AG10803 (cell line): ENCODE measurements around the gene VOPP1.

Experiments
- DNase-seq: peaks from one replicate; pipeline ENCODE4 v3.0.0; 2010; ENCODE audit warnings: low read depth
- H3K4me3 ChIP-seq: 2 replicates; pipeline ENCODE4 v1.5.1; 2011; ENCODE audit warnings: mild to moderate bottlenecking, low read length, control low read depth
- TF ChIP-seq, protein P1 (sequence below): conservative IDR thresholded peaks from 2 replicates; pipeline ENCODE4 v1.5.1; 2011; ENCODE audit warnings: mild to moderate bottlenecking, low read length, control low read depth, inconsistent platforms

VOPP1 gene

DNA sequence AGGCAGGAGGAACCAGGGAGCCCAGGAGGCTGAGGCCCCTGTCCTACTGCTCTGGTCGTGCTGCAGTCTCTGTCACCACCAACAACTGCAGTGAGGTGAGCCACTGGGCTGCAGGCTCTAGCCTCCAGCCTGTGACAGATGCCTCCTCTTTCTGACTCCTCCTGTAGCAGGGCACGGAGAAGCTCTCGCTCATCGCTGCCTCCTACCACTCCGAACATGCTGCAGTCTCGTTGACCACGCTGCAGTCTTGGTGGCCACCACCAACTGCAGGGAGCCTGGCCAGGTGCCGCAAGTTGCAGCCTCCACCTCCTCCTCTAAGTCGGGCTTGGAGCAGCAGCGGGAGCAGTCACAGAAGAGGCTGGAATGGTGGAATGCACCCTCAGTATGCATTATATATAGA is 22.1 kb upstream of the VOPP1 start:
- no peak overlapping the region for H3K4me3 ChIP-seq
- TF ChIP-seq, protein P1, sequence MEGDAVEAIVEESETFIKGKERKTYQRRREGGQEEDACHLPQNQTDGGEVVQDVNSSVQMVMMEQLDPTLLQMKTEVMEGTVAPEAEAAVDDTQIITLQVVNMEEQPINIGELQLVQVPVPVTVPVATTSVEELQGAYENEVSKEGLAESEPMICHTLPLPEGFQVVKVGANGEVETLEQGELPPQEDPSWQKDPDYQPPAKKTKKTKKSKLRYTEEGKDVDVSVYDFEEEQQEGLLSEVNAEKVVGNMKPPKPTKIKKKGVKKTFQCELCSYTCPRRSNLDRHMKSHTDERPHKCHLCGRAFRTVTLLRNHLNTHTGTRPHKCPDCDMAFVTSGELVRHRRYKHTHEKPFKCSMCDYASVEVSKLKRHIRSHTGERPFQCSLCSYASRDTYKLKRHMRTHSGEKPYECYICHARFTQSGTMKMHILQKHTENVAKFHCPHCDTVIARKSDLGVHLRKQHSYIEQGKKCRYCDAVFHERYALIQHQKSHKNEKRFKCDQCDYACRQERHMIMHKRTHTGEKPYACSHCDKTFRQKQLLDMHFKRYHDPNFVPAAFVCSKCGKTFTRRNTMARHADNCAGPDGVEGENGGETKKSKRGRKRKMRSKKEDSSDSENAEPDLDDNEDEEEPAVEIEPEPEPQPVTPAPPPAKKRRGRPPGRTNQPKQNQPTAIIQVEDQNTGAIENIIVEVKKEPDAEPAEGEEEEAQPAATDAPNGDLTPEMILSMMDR, result no peak

DNA sequence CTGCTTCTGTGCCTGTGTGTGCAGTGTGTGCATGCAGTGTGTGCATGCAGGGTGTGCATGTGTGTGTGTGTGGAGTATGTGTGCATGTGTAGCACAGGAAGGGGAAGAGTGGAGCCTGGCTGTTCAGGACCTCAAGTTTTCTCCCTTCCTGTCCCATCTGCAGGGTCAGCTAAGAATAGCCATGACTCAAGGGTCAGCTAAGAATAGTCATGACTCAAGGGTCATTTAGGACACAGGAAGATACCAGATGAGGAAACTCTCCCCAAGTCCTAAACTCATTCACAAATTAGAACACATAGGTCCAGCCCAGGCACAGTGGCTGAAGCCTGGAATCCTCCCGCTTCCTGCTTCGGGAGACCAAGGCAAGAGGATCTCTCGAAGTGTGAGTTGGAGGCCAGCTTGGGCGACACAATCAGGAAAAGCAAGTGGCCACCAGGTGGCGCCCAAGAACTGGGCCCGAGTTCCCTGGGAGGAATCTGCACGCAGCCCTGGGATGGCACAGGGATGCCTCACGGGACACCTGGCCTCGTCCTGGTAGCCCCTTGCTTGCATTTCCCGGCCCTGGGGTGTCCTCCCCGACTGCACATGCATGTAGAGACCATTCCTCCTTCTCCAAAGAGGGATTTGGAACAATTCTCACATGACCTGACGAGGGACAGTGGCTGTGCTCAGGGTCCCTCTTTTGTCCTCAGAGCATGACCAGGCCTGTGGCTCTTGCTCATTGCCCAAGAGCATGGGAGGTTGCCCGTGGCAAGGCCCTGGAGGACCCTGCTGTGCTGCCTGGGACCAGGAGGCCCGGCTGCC is 21.4 kb upstream of the VOPP1 start:
- no peak overlapping the region for H3K4me3 ChIP-seq
- TF ChIP-seq, protein P1, result peak; percentile 74

More for the DNA sequence above, 22.1 kb upstream of the VOPP1 start:
- no peak for DNase-seq

DNA sequence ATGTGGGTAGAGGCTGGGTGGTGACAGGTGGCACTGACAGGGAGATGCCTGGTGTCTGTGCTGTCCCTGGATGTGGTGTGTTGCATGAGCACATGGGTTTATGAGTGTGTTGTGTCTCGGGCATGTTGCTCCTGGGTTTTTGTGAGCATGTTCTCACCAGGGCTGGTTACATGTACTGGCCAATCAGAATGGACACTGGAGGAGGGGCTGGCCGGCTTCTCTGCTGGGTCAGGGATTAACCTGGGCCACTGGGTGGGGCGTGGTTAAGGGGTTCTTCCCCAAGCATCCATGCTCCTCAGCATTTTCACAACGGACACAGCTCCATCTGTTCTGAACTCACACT is 20.8 kb upstream of the VOPP1 start:
- TF ChIP-seq, protein P1, result no peak
- DNase-seq, result no peak
- H3K4me3 ChIP-seq, result no peak overlapping the region

More for the DNA sequence above, 21.4 kb upstream of the VOPP1 start:
- DNase-seq, result peak; percentile 31

DNA sequence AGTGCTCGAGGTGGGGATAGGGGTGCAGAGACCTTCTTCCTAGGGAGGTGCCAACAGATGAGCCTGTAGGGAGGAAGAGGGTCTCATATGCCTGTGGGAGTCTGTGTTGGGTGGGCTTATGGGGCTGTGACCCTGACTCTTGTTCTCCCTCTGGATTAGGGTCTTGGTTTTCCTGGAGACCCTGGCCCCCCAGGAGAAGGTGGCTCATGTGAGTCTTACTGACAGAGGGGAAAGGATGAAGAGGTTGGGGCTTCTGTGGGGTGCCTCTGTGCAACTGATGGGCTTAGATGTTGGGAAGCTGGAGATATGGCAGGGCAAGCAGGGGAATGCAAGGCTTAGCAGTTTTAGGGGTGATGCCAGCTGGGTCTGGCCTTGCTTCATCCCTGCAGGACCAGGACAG is 20.2 kb upstream of the VOPP1 start:
- DNase-seq, result no peak
- TF ChIP-seq, protein P1, result no peak
- H3K4me3 ChIP-seq, result no peak overlapping the region

DNA sequence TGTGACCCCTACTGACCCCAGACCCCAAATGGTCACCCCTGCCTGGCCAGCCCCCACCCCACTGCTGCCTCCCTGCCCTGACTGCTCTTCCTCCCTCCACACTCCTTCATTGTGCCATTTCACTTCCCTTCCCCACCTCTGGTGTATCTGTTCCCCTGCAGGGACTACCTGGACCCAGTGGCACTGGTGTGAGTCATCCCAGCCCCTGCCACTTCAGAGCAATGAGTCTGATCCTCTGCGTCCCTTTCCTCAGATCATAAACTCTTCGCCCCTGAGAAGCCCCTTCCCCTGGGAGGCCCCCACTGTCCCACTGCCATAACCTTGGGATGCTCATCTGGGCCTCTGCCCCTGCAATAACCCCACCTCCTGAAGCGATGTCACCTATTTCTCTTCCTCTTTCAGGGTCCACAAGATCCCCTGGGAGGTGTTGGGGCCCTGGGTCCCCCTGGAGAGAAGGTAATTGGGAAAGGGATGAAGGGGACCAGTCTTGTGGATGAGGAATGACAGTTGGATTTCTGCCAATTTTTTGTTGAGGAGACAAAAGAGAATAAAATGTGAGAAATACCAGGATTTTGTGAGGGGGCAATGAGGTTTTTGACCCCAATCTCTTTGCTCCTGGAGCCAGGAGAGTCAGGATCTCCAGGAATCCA is 19.1 kb upstream of the VOPP1 start:
- no peak overlapping the region for H3K4me3 ChIP-seq
- no peak for DNase-seq
- TF ChIP-seq, protein P1, result no peak

DNA sequence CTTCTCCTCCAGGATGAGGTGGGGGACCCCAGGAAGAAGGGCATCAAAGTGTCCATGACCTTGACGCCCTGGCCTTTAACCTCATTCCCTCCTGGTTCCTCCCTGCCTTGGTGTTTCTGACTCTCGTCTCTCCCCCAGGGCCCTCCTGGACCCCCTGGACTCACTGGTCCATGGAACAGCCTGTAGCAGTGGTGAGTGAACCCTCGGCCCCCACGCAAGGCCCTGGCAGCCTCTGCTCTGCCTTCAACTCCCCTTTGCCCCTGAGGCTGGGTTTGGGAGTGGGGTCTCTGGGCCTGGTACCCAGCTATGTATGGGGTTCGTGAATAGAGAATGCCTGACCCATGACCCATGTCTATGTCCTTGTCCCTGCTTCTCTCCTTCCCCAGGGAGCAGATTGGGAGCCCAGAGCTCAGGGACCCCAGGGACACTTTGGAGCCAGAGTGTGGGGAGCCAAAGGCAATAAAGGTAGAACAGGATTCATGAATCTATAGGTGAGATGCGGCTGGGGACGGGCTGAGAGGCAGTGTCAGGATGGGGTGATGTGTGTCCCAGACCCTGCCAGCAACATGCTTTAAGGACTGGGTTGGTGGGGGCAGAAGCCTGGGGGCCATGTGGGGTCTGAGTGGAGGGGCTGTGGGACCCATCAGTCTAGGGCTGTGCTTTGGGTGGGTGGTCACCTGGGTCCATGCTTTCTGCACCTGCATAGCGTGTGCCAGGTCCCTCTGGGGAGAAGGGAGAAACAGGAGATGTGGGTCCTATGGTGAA is 18.4 kb upstream of the VOPP1 start:
- no peak for DNase-seq
- H3K4me3 ChIP-seq, result no peak overlapping the region
- TF ChIP-seq, protein P1, result no peak
